Lower lobe of right lung (tissue), 2 donors: ENCODE results near the gene PSD. TPM values are rescaled to one million over a fixed set of nuclear protein-coding genes. Genes with fewer than 3 reads are reported as not detected.

Experiments used
- ATAC-seq, 2 donors: fragments of 200-7000 bp; cut with Tn5 transposase; one replicate each; pipeline ENCODE4 v1.9.1; 2020 to 2022; ENCODE audit warnings: mild to moderate bottlenecking in 2 of 2, moderate library complexity in 2 of 2
- DNase-seq: peaks from one replicate; pipeline ENCODE4 v3.0.0-alpha.2; 2020
- H3K27ac ChIP-seq: fragments of 200-600 bp; one replicate; pipeline ENCODE4 v1.8.0; 2022
- H3K27me3 ChIP-seq: fragments of 200-600 bp; one replicate; pipeline ENCODE4 v1.8.0; 2022; ENCODE audit warnings: low read depth
- H3K36me3 ChIP-seq: fragments of 200-600 bp; one replicate; pipeline ENCODE4 v1.8.0; 2022; ENCODE audit warnings: mild to moderate bottlenecking
- H3K4me1 ChIP-seq: fragments of 200-600 bp; one replicate; pipeline ENCODE4 v1.8.0; 2022
- H3K4me3 ChIP-seq: fragments of 200-600 bp; one replicate; pipeline ENCODE4 v1.8.0; 2022; ENCODE audit warnings: mild to moderate bottlenecking
- H3K9me3 ChIP-seq: fragments of 200-600 bp; one replicate; pipeline ENCODE4 v1.8.0; 2022
- CTCF ChIP-seq: fragments of 200-600 bp; IDR thresholded peaks from one replicate; pipeline ENCODE4 v1.8.0; 2022; ENCODE audit warnings: antibody characterized with exemption, mild to moderate bottlenecking
- intact Hi-C: fragments of 100-400 bp; cut with DNase I; formaldehyde crosslinking; loops from one replicate; pipeline ENCODE4 v1.11.0; 2022
- total RNA-seq: library from RNA; stranded (reverse); fragmentation: NEBNext Ultra II Directional; extraction: Animal tissue kit (Norgen Biotek cat#: 25700); gene quantifications from one replicate; pipeline ENCODE4 v1.2.1, GENCODE V29; 2021
- donor health status: DM: no; HTN: yes; CAD: no; lungs with severe emphysema.

PSD gene
- total RNA-seq, 1 donor from 2014 or later, result 5.3 TPM

DNA sequence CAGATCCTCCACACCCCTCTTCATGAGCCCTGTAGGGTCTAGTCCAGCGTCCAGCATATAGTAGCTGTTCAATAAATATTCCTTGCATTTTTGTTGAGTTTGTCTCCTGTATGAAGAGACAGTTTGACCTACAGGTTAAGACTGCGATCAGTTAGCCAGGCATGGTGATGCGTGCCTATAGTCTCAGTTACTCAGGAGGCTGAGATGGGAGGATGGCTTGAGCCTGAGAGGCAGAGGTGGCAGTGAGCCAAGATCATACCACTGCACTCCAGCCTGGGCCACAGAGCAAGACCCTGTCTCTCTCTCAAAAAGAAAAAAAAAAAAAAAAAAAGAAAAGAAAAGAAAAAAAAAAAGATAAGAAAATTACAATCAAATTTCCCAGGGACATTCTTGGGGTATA lies 18.9 kb upstream of the PSD start:
- no peak overlapping the region for H3K27ac ChIP-seq
- TF ChIP-seq CTCF, result no peak
- no peaks in the 10 kb centered on the region for H3K9me3 ChIP-seq
- no peaks in the 10 kb centered on the region for H3K36me3 ChIP-seq
- intact Hi-C loops, result no loop called here
- no peaks in the 10 kb centered on the region for H3K27me3 ChIP-seq
- H3K4me1 ChIP-seq, result peaks cover 55% of the 10 kb centered on the region
- H3K4me3 ChIP-seq, result peak overlapping the region; percentile 52
- no peak for ATAC-seq
- DNase-seq, result no peak

DNA sequence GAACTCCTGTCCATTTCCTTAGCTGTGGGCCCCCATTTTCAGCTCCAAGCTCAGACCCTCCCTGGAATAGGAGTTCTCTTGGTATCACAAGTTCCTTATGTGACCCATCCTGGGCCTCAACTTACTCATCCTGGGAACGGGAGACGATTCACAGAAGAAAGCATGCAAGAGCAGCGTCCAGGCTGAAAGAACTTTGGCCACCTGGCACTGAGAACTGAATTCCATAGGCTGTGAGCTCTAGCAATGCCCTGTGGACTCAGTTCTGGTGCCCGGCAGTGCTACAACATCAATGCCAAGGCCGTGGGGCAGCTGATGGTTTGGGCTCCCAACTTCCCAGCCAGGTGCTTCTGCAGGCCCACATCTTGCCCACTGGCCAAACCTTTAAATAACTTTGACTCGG lies 17.7 kb upstream of the PSD start:
- peaks cover 63% of the 10 kb centered on the region for H3K4me1 ChIP-seq

GRCh38 chr10:102435529-102436233 lies 17.1 kb upstream of the PSD start:
- ATAC-seq, result peak; percentile 32 to 42
- Histone ChIP-seq H3K4me1 (peaks cover 63% of the 10 kb centered on the region), H3K27me3 (no peaks in the 10 kb centered on the region), H3K27ac (peak overlapping the region; percentile 72), H3K9me3 (no peaks in the 10 kb centered on the region), H3K36me3 (no peaks in the 10 kb centered on the region), H3K4me3 (peak overlapping the region; percentile 52)
- no peak for TF ChIP-seq CTCF
- peak; percentile 71 for DNase-seq
- intact Hi-C loops, result no loop called here

More for the DNA sequence above, 17.7 kb upstream of the PSD start:
- H3K9me3 ChIP-seq, result no peaks in the 10 kb centered on the region
- peak overlapping the region; percentile 72 for H3K27ac ChIP-seq
- H3K36me3 ChIP-seq, result no peaks in the 10 kb centered on the region
- H3K4me3 ChIP-seq, result peak overlapping the region; percentile 52
- DNase-seq (no peak), ATAC-seq (no peak)
- TF ChIP-seq CTCF, result no peak
- intact Hi-C loops, result no loop called here
- no peaks in the 10 kb centered on the region for H3K27me3 ChIP-seq

DNA sequence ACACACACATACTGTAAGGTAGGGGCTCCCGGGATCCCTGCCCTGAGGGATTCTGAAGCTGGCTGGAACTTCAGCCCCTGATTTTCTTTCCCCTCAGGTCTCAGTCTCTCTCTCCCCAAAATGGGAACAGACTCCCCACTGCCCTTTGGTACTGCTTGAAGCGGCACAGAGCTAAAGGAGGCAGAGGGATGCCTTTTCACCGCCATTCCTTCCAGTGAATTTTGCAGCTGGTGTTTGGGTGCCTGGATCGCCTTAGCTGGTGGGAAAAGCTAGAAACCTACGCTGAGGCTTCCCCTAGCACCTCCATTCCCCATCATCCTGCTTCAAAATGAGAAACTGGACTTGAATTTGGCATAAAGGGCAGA lies 16.5 kb upstream of the PSD start:
- Histone ChIP-seq H3K36me3 (no peaks in the 10 kb centered on the region), H3K27ac (peak overlapping the region; percentile 72), H3K9me3 (no peaks in the 10 kb centered on the region), H3K27me3 (no peaks in the 10 kb centered on the region), H3K4me3 (peak overlapping the region; percentile 52), H3K4me1 (peaks cover 60% of the 10 kb centered on the region)
- ATAC-seq (no peak), DNase-seq (no peak)
- no peak for TF ChIP-seq CTCF
- intact Hi-C loops, result no loop called here

DNA sequence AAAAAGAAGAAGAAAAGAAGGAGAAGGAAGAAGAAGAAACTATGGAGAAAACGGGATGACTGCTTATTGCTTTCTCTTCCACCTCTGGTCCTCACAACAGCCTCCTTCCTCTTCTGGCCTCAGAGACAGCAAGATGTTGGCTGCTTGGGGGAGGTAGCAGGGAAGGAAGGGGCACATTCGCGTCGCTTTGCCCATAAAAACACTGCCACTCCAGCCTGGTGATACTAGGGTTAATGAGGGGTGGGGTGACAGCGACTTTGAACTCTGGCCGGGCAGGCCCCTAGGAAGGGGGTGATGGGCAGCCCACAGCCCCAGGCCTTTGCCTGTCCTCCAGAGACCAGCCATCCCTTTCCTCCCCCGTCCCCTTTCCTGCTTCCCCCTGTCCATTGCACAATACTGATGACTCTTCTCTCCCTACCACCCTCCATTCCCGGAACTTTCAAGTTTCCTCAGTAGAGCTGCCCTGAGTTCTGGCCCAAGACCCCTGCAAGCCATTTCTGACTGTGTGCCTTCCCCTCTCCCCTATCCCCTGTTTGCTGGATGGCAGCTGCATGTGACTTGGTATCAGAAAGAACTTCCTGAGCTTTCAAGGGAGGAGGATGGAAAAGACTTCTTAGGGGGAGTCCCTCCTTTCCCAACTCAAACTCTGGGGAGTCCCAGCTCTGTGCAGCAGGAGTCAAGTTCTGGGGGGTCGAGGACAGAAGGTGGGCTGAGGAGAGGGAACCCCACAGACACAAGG lies 16.0 kb upstream of the PSD start:
- Histone ChIP-seq H3K27ac (peak overlapping the region; percentile 72), H3K9me3 (no peaks in the 10 kb centered on the region), H3K36me3 (no peaks in the 10 kb centered on the region), H3K4me1 (peaks cover 57% of the 10 kb centered on the region), H3K4me3 (peak overlapping the region; percentile 52), H3K27me3 (no peaks in the 10 kb centered on the region)
- no peak for TF ChIP-seq CTCF
- no peak for DNase-seq
- ATAC-seq, result peak; percentile 5 to 31
- intact Hi-C loops, result no loop called here
